HUDEP-2 (cell line): Measurements from ENCODE around the gene RSPO1.

ENCODE experiments used
- DNase-seq, 76 experiments: peaks; one replicate each; lab custom pipeline; 2025; ENCODE audit not compliant: unreplicated experiment in 76 of 76; lab: John Stamatoyannopoulos, UW

Gene RSPO1

GRCh38 chr1:37575692-37576091 lies 59.0 kb downstream of the RSPO1 start:
- DNase-seq: no peak

GRCh38 chr1:37574834-37575480 lies 59.7 kb downstream of the RSPO1 start:
- DNase-seq: no peak

DNA sequence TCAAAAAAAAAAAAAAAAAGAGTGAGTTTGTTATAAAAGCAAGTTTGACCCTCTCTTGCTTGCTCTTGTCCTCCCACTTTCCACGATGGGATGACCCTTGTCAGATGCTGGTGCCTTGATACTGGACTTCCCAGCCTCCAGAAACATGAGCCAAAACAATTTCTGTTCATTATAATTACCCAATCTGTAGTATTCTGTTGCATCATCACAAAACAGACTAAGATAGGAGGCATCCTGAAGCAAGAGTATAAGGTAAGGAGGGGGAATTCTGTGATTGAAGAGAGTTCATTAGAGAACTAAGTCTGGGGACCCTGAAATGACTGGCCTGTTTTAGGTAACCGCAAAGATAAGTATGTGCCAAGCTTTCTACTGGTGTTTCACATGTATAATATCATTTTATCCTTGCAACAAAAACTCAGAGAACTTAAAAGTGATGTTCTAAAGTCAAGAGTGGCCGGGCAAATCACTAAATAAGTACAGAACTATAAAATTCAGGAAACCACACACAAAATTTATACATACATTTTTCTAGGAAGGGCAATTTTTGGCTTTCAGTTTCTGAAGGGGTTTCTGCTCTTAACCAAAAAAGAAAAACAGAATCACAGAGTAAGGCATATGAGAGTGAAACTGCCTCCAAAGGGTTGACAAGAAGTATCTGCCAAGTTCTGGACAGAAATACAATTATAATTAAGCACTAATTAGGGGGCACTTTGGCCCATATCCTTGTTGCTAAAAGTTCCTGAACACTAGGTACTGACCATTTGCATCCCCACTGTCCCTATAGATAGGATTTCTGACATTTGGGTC lies 64.0 kb downstream of the RSPO1 start:
- no peak for DNase-seq

DNA sequence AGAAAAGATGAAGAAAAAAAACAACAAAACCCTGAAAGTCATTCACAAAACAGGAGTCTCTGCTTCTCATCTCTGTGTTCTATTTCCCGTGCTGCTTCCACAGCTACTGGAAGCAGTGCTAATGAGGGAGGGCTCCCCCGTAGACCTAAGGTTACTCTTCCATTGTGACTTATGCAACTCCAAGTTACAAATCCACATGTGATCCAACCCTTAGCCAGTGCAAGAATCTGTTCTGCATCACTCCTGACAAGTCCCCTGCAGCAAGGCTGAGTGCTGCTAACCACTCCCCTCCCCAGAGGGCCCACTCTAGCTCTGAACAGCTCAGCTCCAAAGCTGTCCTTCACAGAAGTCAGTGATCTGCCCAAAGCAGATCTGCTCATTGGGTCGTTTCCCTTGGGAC lies 67.7 kb downstream of the RSPO1 start:
- no peak for DNase-seq

GRCh38 chr1:37564892-37565291 lies 69.8 kb downstream of the RSPO1 start:
- DNase-seq: no peak

DNA sequence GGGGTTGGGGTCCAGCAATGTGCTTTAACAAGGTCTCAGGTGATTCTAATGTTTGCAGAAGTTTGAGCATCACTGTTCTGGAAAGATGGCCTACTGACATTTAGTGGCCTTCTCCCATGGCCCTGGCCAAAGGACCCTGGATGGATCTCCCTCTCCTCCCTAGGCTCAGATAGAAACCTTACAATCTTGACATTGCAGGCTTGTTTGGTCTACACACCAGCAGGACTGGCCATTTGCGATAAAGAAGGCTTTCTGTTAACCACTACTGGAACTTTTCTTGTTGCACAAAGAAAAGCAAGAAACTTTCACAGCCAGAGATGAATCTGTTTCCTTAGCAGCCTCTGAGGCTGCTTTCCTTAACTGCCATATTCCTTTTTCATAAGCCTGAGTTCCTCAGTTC lies 71.7 kb downstream of the RSPO1 start:
- no peak for DNase-seq
